Naive thymus-derived CD4-positive, alpha-beta T cell (primary cell): ENCODE measurements around the gene EIPR1. TPM values are rescaled to one million over a fixed set of nuclear protein-coding genes. Genes with fewer than 3 reads are reported as not detected.

Experiments
- ATAC-seq: fragments of 150-1000 bp; cut with Tn5 transposase; 2 replicates; pipeline ENCODE4 v1.10.0; 2021; ENCODE audit warnings: mild to moderate bottlenecking, moderate library complexity
- CTCF ChIA-PET: fragments of 350-600 bp; sonication (Branson Sonifier 250); formaldehyde crosslinking; loops from one replicate; lab custom pipeline; 2021; ENCODE audit warnings: antibody characterized with exemption; lab: Charles Lee
- POLR2A ChIA-PET: fragments of 350-600 bp; sonication (Branson Sonifier 250); formaldehyde crosslinking; loops from one replicate; lab custom pipeline; 2021; ENCODE audit warnings: antibody characterized with exemption, inconsistent platforms; lab: Charles Lee
- DNase-seq, 9 donors: peaks; one replicate each; pipeline versions ENCODE4 v3.0.0 to v3.0.0-alpha.2; 2020 to 2022; ENCODE audit warnings: mixed read lengths in 1 of 9
- H3K27ac ChIP-seq: one replicate; pipeline ENCODE4 v1.7.0; 2013; ENCODE audit warnings: mild to moderate bottlenecking, low read depth, low read length, moderate library complexity
- H3K27me3 ChIP-seq, 2 donors: one replicate each; pipeline ENCODE4 v1.7.0; 2013; ENCODE audit warnings: low read length in 2 of 2, mild to moderate bottlenecking in 2 of 2, moderate library complexity in 2 of 2; ENCODE audit not compliant: control insufficient read depth in 2 of 2, insufficient read depth in 2 of 2
- H3K36me3 ChIP-seq, 3 experiments: 1 replicate in 2 of 3; 2 replicates in 1 of 3; pipeline ENCODE4 v1.7.0; 2013; ENCODE audit warnings: low read length in 3 of 3, mild to moderate bottlenecking in 3 of 3, moderate library complexity in 1 of 3; ENCODE audit not compliant: insufficient read depth in 3 of 3, control insufficient read depth in 2 of 3
- H3K4me1 ChIP-seq, 2 donors: one replicate each; pipeline ENCODE4 v1.7.0; 2013; ENCODE audit warnings: low read length in 2 of 2, mild to moderate bottlenecking in 2 of 2, moderate library complexity in 1 of 2; ENCODE audit not compliant: control insufficient read depth in 2 of 2, insufficient read depth in 2 of 2
- H3K4me3 ChIP-seq: 2 replicates; pipeline ENCODE4 v1.7.0; 2013; ENCODE audit warnings: mild to moderate bottlenecking, low read length
- H3K9me3 ChIP-seq, 3 experiments: 1 replicate in 2 of 3; 2 replicates in 1 of 3; pipeline ENCODE4 v1.7.0; 2013; ENCODE audit warnings: low read length in 3 of 3; ENCODE audit not compliant: control insufficient read depth in 2 of 3
- H3K27ac Mint-ChIP-seq, 9 donors: one replicate each; pipeline ENCODE4 v1.8.0; 2020 to 2022; ENCODE audit warnings: mixed read lengths in 9 of 9, mild to moderate bottlenecking in 8 of 9, moderate library complexity in 5 of 9, inconsistent platforms in 2 of 9
- H3K27me3 Mint-ChIP-seq, 5 donors: one replicate each; pipeline ENCODE4 v1.8.0; 2021 to 2022; ENCODE audit warnings: mixed read lengths in 5 of 5, mild to moderate bottlenecking in 1 of 5
- H3K36me3 Mint-ChIP-seq, 5 donors: one replicate each; pipeline ENCODE4 v1.8.0; 2020 to 2022; ENCODE audit warnings: mixed read lengths in 5 of 5, mild to moderate bottlenecking in 3 of 5, inconsistent platforms in 1 of 5
- H3K4me1 Mint-ChIP-seq, 7 donors: one replicate each; pipeline ENCODE4 v1.8.0; 2020 to 2022; ENCODE audit warnings: mixed read lengths in 7 of 7, mild to moderate bottlenecking in 3 of 7, inconsistent platforms in 1 of 7
- H3K4me3 Mint-ChIP-seq, 10 donors: one replicate each; pipeline ENCODE4 v1.8.0; 2020 to 2022; ENCODE audit warnings: mild to moderate bottlenecking in 10 of 10, mixed read lengths in 10 of 10, moderate library complexity in 6 of 10, inconsistent platforms in 2 of 10
- H3K9me3 Mint-ChIP-seq, 11 donors: one replicate each; pipeline ENCODE4 v1.8.0; 2020 to 2022; ENCODE audit warnings: mixed read lengths in 11 of 11, mild to moderate bottlenecking in 4 of 11, inconsistent platforms in 1 of 11, moderate library complexity in 1 of 11
- intact Hi-C, 2 donors: fragments of 100-400 bp; cut with micrococcal nuclease; formaldehyde crosslinking; loops; one replicate each; pipeline ENCODE4 v1.15.1; 2023
- polyA plus RNA-seq, 2 donors: library from polyadenylated mRNA; unstranded; fragments of 300-500 nt; fragmentation: Illumina TruSeq; gene quantifications; one replicate each; pipeline ENCODE4 v1.2.3, GENCODE V29; 2021
- total RNA-seq, 6 experiments: library from RNA in 5 of 6; stranded (reverse) in 5 of 6; gene quantifications; 1 replicate in 5 of 6; 2 replicates in 1 of 6; pipeline ENCODE4 v1.2.3 and lab custom pipeline; 2021 to 2026

Gene EIPR1
- total and polyA plus RNA-seq, 7 experiments from 2014 or later, result 24.4 to 46.2 (median 27.3) TPM

GRCh38 chr2:3151153-3151918, 226.3 kb downstream of the EIPR1 start:
- ATAC-seq (no peak), DNase-seq (no peak)
- Mint-ChIP-seq H3K36me3 (peaks cover 9 to 45% (median 31%) of the 10 kb centered on the region in 5 donors), H3K27ac (peak overlapping the region in 1 of 9 donors; percentile 2), H3K4me3 (no peak overlapping the region), H3K4me1 (peaks cover 0 to 5% (median 4%) of the 10 kb centered on the region in 7 donors), H3K9me3 (peaks cover 0 to 20% (median 6%) of the 10 kb centered on the region in 11 donors), H3K27me3 (no peaks in the 10 kb centered on the region)
- Histone ChIP-seq H3K4me1 (no peaks in the 10 kb centered on the region), H3K36me3 (no peaks in the 10 kb centered on the region), H3K9me3 (no peaks in the 10 kb centered on the region), H3K27me3 (no peaks in the 10 kb centered on the region), H3K4me3 (no peak overlapping the region), H3K27ac (no peak overlapping the region)
- intact Hi-C loops, result no loop called here
- CTCF ChIA-PET, result interaction anchor here (0.6 kb wide), 1 partner anchor 937 kb away, joined by 4 read pairs; no protein-coding TSS in a partner anchor
- POLR2A ChIA-PET, result no interaction called here

GRCh38 chr2:3149441-3150217, 228.0 kb downstream of the EIPR1 start:
- H3K4me3 ChIP-seq, result no peak overlapping the region
- H3K27ac ChIP-seq, result no peak overlapping the region
- DNase-seq, result no peak

GRCh38 chr2:3148716-3149115, 228.9 kb downstream of the EIPR1 start:
- no peaks in the 10 kb centered on the region for H3K27me3 Mint-ChIP-seq
- no peaks in the 10 kb centered on the region for H3K9me3 ChIP-seq
- H3K36me3 ChIP-seq, result no peaks in the 10 kb centered on the region
- intact Hi-C loops, result no loop called here
- H3K4me1 Mint-ChIP-seq, result peaks cover 0 to 4% (median 0%) of the 10 kb centered on the region in 7 donors
- CTCF ChIA-PET, result no interaction called here
- H3K36me3 Mint-ChIP-seq, result peaks cover 9 to 31% (median 24%) of the 10 kb centered on the region in 5 donors
- ATAC-seq (no peak), DNase-seq (no peak)
- peaks cover 0 to 20% (median 5%) of the 10 kb centered on the region in 11 donors for H3K9me3 Mint-ChIP-seq
- no peaks in the 10 kb centered on the region for H3K4me1 ChIP-seq
- POLR2A ChIA-PET, result no interaction called here
- H3K4me3 ChIP-seq, result no peak overlapping the region
- H3K4me3 Mint-ChIP-seq, result no peak overlapping the region
- H3K27me3 ChIP-seq, result no peaks in the 10 kb centered on the region
- H3K27ac ChIP-seq, result no peak overlapping the region
- H3K27ac Mint-ChIP-seq, result no peak overlapping the region

More at GRCh38 chr2:3149441-3150217, 228.0 kb downstream of the EIPR1 start:
- CTCF ChIA-PET, result no interaction called here
- Mint-ChIP-seq H3K36me3 (peaks cover 9 to 34% (median 24%) of the 10 kb centered on the region in 5 donors), H3K9me3 (peaks cover 0 to 20% (median 6%) of the 10 kb centered on the region in 11 donors), H3K27me3 (no peaks in the 10 kb centered on the region), H3K27ac (no peak overlapping the region), H3K4me1 (peaks cover 0 to 5% (median 4%) of the 10 kb centered on the region in 7 donors), H3K4me3 (no peak overlapping the region)
- POLR2A ChIA-PET, result no interaction called here
- no peak for ATAC-seq
- Histone ChIP-seq H3K4me1 (no peaks in the 10 kb centered on the region), H3K27me3 (no peaks in the 10 kb centered on the region), H3K36me3 (no peaks in the 10 kb centered on the region), H3K9me3 (no peaks in the 10 kb centered on the region)
- intact Hi-C loops, result no loop called here

- Histone ChIP-seq H3K27ac (no peak overlapping the region), H3K9me3 (no peaks in the 10 kb centered on the region), H3K4me1 (no peaks in the 10 kb centered on the region), H3K36me3 (no peaks in the 10 kb centered on the region), H3K4me3 (no peak overlapping the region), H3K27me3 (no peaks in the 10 kb centered on the region)
- Mint-ChIP-seq H3K4me3 (no peak overlapping the region), H3K9me3 (peaks cover 0 to 19% (median 5%) of the 10 kb centered on the region in 11 donors), H3K27me3 (no peaks in the 10 kb centered on the region), H3K36me3 (peaks cover 9 to 31% (median 23%) of the 10 kb centered on the region in 5 donors), H3K27ac (no peak overlapping the region), H3K4me1 (peaks cover 0 to 4% (median 0%) of the 10 kb centered on the region in 7 donors)
- CTCF ChIA-PET, result no interaction called here
- POLR2A ChIA-PET, result no interaction called here
- no peak for DNase-seq
- intact Hi-C loops, result no loop called here
- ATAC-seq, result peak; percentile 23
These were observed 229.7 kb downstream of the EIPR1 start for GRCh38 chr2:3147651-3148530.

GRCh38 chr2:3146772-3147650, 230.6 kb downstream of the EIPR1 start:
- Histone ChIP-seq H3K36me3 (no peaks in the 10 kb centered on the region), H3K4me3 (no peak overlapping the region), H3K4me1 (no peaks in the 10 kb centered on the region), H3K9me3 (no peaks in the 10 kb centered on the region), H3K27ac (no peak overlapping the region), H3K27me3 (no peaks in the 10 kb centered on the region)
- ChIA-PET CTCF (no interaction called here), POLR2A (no interaction called here)
- peaks cover 0 to 13% (median 4%) of the 10 kb centered on the region in 11 donors for H3K9me3 Mint-ChIP-seq
- DNase-seq (no peak), ATAC-seq (no peak)
- H3K27me3 Mint-ChIP-seq, result no peaks in the 10 kb centered on the region
- no peak overlapping the region for H3K4me3 Mint-ChIP-seq
- intact Hi-C loops, result no loop called here
- peaks cover 0 to 4% (median 0%) of the 10 kb centered on the region in 7 donors for H3K4me1 Mint-ChIP-seq
- H3K27ac Mint-ChIP-seq, result no peak overlapping the region
- peaks cover 5 to 22% (median 14%) of the 10 kb centered on the region in 5 donors for H3K36me3 Mint-ChIP-seq
